Islet precursor cell (in vitro differentiated cells): ENCODE data around the gene MISP.

ENCODE experiments used
- DNase-seq: peaks from one replicate; pipeline ENCODE4 v3.0.0-alpha.2; 2018

MISP gene

GRCh38 chr19:748274-748598 is 2.7 kb upstream of the MISP start:
- DNase-seq: no peak

- no peak for DNase-seq
Observed at GRCh38 chr19:749811-750210, 1.1 kb upstream of the MISP start.

GRCh38 chr19:751501-752341 is 809 bp downstream of the MISP start:
- DNase-seq: peak; percentile 88

- DNase-seq: peak; percentile 88
Observed at GRCh38 chr19:752652-753517, 2.0 kb downstream of the MISP start.

GRCh38 chr19:754530-754929 is 3.6 kb downstream of the MISP start:
- no peak for DNase-seq

GRCh38 chr19:755063-755462 is 4.2 kb downstream of the MISP start:
- no peak for DNase-seq

- peak; percentile 69 for DNase-seq
Observed at GRCh38 chr19:756236-756635, 5.3 kb downstream of the MISP start.

GRCh38 chr19:756821-757688 is 6.1 kb downstream of the MISP start:
- no peak for DNase-seq

- DNase-seq: no peak
Observed at GRCh38 chr19:757811-758668, 7.1 kb downstream of the MISP start.

- no peak for DNase-seq
Observed at GRCh38 chr19:763181-763580, 12.3 kb downstream of the MISP start.

GRCh38 chr19:763869-764268 is 13.0 kb downstream of the MISP start:
- no peak for DNase-seq

GRCh38 chr19:764301-764700 is 13.4 kb downstream of the MISP start:
- no peak for DNase-seq

GRCh38 chr19:765179-765738 is 14.3 kb downstream of the MISP start:
- no peak for DNase-seq

- DNase-seq: peak; percentile 92
Observed at GRCh38 chr19:768424-768823, 17.5 kb downstream of the MISP start.

- no peak for DNase-seq
Observed at GRCh38 chr19:769616-770015, 18.7 kb downstream of the MISP start.

- DNase-seq: no peak
Observed at GRCh38 chr19:771332-771785, 20.4 kb downstream of the MISP start.

GRCh38 chr19:772063-772462 is 21.2 kb downstream of the MISP start:
- DNase-seq: no peak

- DNase-seq: no peak
Observed at GRCh38 chr19:772730-773436, 22.0 kb downstream of the MISP start.

GRCh38 chr19:776549-776948 is 25.6 kb downstream of the MISP start:
- DNase-seq: no peak

- DNase-seq: peak; percentile 83
Observed at GRCh38 chr19:778910-779653, 28.2 kb downstream of the MISP start.
